GM12878 (cell line): ENCODE measurements around the gene ADSL.

ENCODE experiments used
- CHD1 ChIP-seq: IDR thresholded peaks from 2 replicates; pipeline ENCODE4 v1.6.1; 2012; ENCODE audit warnings: low read depth, low read length, improper control_type of control experiment
- EP300 ChIP-seq, 2 experiments: fragments of 150-350 bp in 1 of 2; IDR thresholded peaks; 2 replicates each; pipeline ENCODE4 v1.6.1; 2011 to 2012; ENCODE audit warnings: low read depth in 2 of 2, low read length in 2 of 2, borderline replicate concordance in 1 of 2, improper control_type of control experiment in 1 of 2, inconsistent platforms in 1 of 2; ENCODE audit not compliant: control insufficient read depth in 1 of 2
- EZH2 ChIP-seq: IDR thresholded peaks from 2 replicates; pipeline ENCODE4 v1.6.1; 2012; ENCODE audit warnings: low read depth, mild to moderate bottlenecking, control low read depth, inconsistent platforms, low read length, borderline replicate concordance; ENCODE audit not compliant: control insufficient read depth
- SUZ12 ChIP-seq: fragments of 200-600 bp; sonication (generic); IDR thresholded peaks from one replicate; pipeline ENCODE4 v1.6.1; 2018; ENCODE audit warnings: antibody characterized with exemption, mild to moderate bottlenecking; ENCODE audit not compliant: unreplicated experiment
- TF ChIP-seq, protein P1 (sequence below), 3 experiments: IDR thresholded peaks in 2 of 3; conservative IDR thresholded peaks in 1 of 3; 2 replicates each; pipeline ENCODE4 v1.5.1; 2011; ENCODE audit warnings: low read depth in 3 of 3, low read length in 3 of 3, mild to moderate bottlenecking in 3 of 3, control low read depth in 2 of 3, moderate library complexity in 2 of 3, inconsistent platforms in 1 of 3, mixed read lengths in 1 of 3; ENCODE audit not compliant: control insufficient read depth in 2 of 3, insufficient read depth in 1 of 3; ENCODE audit errors: extremely low read depth in 1 of 3

GRCh38 chr22:40334060-40334459, 12.2 kb upstream of the ADSL start:
- TF ChIP-seq EZH2, result no peak
- TF ChIP-seq, protein P1, sequence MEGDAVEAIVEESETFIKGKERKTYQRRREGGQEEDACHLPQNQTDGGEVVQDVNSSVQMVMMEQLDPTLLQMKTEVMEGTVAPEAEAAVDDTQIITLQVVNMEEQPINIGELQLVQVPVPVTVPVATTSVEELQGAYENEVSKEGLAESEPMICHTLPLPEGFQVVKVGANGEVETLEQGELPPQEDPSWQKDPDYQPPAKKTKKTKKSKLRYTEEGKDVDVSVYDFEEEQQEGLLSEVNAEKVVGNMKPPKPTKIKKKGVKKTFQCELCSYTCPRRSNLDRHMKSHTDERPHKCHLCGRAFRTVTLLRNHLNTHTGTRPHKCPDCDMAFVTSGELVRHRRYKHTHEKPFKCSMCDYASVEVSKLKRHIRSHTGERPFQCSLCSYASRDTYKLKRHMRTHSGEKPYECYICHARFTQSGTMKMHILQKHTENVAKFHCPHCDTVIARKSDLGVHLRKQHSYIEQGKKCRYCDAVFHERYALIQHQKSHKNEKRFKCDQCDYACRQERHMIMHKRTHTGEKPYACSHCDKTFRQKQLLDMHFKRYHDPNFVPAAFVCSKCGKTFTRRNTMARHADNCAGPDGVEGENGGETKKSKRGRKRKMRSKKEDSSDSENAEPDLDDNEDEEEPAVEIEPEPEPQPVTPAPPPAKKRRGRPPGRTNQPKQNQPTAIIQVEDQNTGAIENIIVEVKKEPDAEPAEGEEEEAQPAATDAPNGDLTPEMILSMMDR (IDR thresholded peaks at IDR 0.05 in 2 of 3, conservative IDR thresholded peaks at IDR 0.05 in 1 of 3; ENCODE audit: control insufficient read depth in 2 of 3, extremely low read depth in 1 of 3, insufficient read depth in 1 of 3, low read depth in 3 of 3, low read length in 3 of 3), result no peak
- TF ChIP-seq SUZ12, result no peak
- TF ChIP-seq EP300 (IDR thresholded peaks at IDR 0.05; ENCODE audit: borderline replicate concordance in 1 of 2, control insufficient read depth in 1 of 2, low read depth in 2 of 2, low read length in 2 of 2), result no peak
- no peak for TF ChIP-seq CHD1
